HUES64 (cell line): ENCODE data around the gene ZMIZ2.
"Not testable (repeated sequence)": the region's sequence is repeated elsewhere in the genome, so short reads cannot be mapped to it uniquely, and the experiment has no call there.

ENCODE experiments used
- H3K27ac ChIP-seq: 2 replicates; pipeline ENCODE4 v1.7.0; 2013; ENCODE audit warnings: low read depth, low read length, inconsistent platforms
- H3K27me3 ChIP-seq: 2 replicates; pipeline ENCODE4 v1.6.1; 2013; ENCODE audit warnings: mild to moderate bottlenecking, low read length; ENCODE audit not compliant: insufficient read depth
- H3K36me3 ChIP-seq: 2 replicates; pipeline ENCODE4 v1.6.1; 2013; ENCODE audit warnings: mild to moderate bottlenecking, low read length; ENCODE audit not compliant: insufficient read depth
- H3K4me1 ChIP-seq: 2 replicates; pipeline ENCODE4 v1.6.1; 2013; ENCODE audit warnings: mild to moderate bottlenecking, low read length, moderate library complexity; ENCODE audit not compliant: insufficient read depth
- H3K4me3 ChIP-seq: 2 replicates; pipeline ENCODE4 v1.5.1; 2013; ENCODE audit warnings: mild to moderate bottlenecking, low read length, moderate library complexity
- H3K9ac ChIP-seq: 2 replicates; pipeline ENCODE4 v1.6.1; 2013; ENCODE audit warnings: mild to moderate bottlenecking, low read depth, low read length
- H3K9me3 ChIP-seq: 2 replicates; pipeline ENCODE4 v1.6.1; 2013; ENCODE audit warnings: low read depth, low read length; ENCODE audit not compliant: insufficient read depth
- WGBS: fragments of 150-250, 120-280 bp; methylation state at CpG from one replicate; pipeline ENCODE4 v1.1.7; 2013; ENCODE audit warnings: missing lambda C conversion rate; 5-methylcytosine and 5-hydroxymethylcytosine counted together

Gene ZMIZ2

GRCh38 chr7:44711528-44711927 lies 37.1 kb upstream of the ZMIZ2 start:
- Histone ChIP-seq H3K4me3 (no peak overlapping the region), H3K27me3 (no peaks in the 10 kb centered on the region), H3K9me3 (no peaks in the 10 kb centered on the region), H3K9ac (no peak overlapping the region), H3K4me1 (no peaks in the 10 kb centered on the region), H3K27ac (no peak overlapping the region), H3K36me3 (peaks cover 26% of the 10 kb centered on the region)
- WGBS = 88% methylated on average over 5 of the region's 5 CpGs

GRCh38 chr7:44712012-44712411 lies 36.6 kb upstream of the ZMIZ2 start:
- peaks cover 23% of the 10 kb centered on the region for H3K36me3 ChIP-seq
- no peaks in the 10 kb centered on the region for H3K27me3 ChIP-seq
- H3K4me1 ChIP-seq = no peaks in the 10 kb centered on the region
- no peaks in the 10 kb centered on the region for H3K9me3 ChIP-seq
- no peak overlapping the region for H3K27ac ChIP-seq
- no peak overlapping the region for H3K4me3 ChIP-seq
- 84% methylated on average over 5 of the region's 5 CpGs for WGBS
- H3K9ac ChIP-seq = no peak overlapping the region

GRCh38 chr7:44713141-44713540 lies 35.5 kb upstream of the ZMIZ2 start:
- H3K9ac ChIP-seq = no peak overlapping the region
- no peaks in the 10 kb centered on the region for H3K27me3 ChIP-seq
- no peaks in the 10 kb centered on the region for H3K4me1 ChIP-seq
- H3K36me3 ChIP-seq = peaks cover 12% of the 10 kb centered on the region
- no peak overlapping the region for H3K4me3 ChIP-seq
- H3K9me3 ChIP-seq = no peaks in the 10 kb centered on the region
- WGBS = 85% methylated on average over 2 of the region's 2 CpGs
- H3K27ac ChIP-seq = no peak overlapping the region

- H3K27ac ChIP-seq = no peak overlapping the region
- H3K9me3 ChIP-seq = no peaks in the 10 kb centered on the region
- no peak overlapping the region for H3K4me3 ChIP-seq
- peaks cover 7% of the 10 kb centered on the region; the same call in 1 of the 2 replicates for H3K36me3 ChIP-seq
- no peak overlapping the region for H3K9ac ChIP-seq
- no peaks in the 10 kb centered on the region for H3K27me3 ChIP-seq
- WGBS = 87% methylated on average over 6 of the region's 7 CpGs
- no peaks in the 10 kb centered on the region for H3K4me1 ChIP-seq
Measured at GRCh38 chr7:44713680-44714335, 34.8 kb upstream of the ZMIZ2 start.

GRCh38 chr7:44716205-44716604 lies 32.4 kb upstream of the ZMIZ2 start:
- Histone ChIP-seq H3K36me3 (no peaks in the 10 kb centered on the region), H3K9me3 (peaks cover 14% of the 10 kb centered on the region; the same call in 1 of the 2 replicates), H3K9ac (no peak overlapping the region), H3K27me3 (no peaks in the 10 kb centered on the region), H3K4me1 (no peaks in the 10 kb centered on the region), H3K27ac (no peak overlapping the region), H3K4me3 (no peak overlapping the region)
- WGBS = 97% methylated on average over 3 of the region's 3 CpGs

GRCh38 chr7:44720301-44720700 lies 28.3 kb upstream of the ZMIZ2 start:
- Histone ChIP-seq H3K36me3 (no peaks in the 10 kb centered on the region), H3K9ac (no peak overlapping the region), H3K27ac (no peak overlapping the region), H3K4me3 (no peak overlapping the region), H3K27me3 (no peaks in the 10 kb centered on the region), H3K9me3 (peaks cover 16% of the 10 kb centered on the region; the same call in 1 of the 2 replicates), H3K4me1 (no peaks in the 10 kb centered on the region)
- 94% methylated on average over 4 of the region's 4 CpGs for WGBS

GRCh38 chr7:44724276-44724675 lies 24.4 kb upstream of the ZMIZ2 start:
- Histone ChIP-seq H3K9me3 (peaks cover 16% of the 10 kb centered on the region; the same call in 1 of the 2 replicates), H3K4me1 (no peaks in the 10 kb centered on the region), H3K27ac (no peak overlapping the region), H3K9ac (no peak overlapping the region), H3K4me3 (no peak overlapping the region), H3K36me3 (no peaks in the 10 kb centered on the region), H3K27me3 (no peaks in the 10 kb centered on the region)
- WGBS = 81% methylated on average over 4 of the region's 4 CpGs

GRCh38 chr7:44726250-44726649 lies 22.4 kb upstream of the ZMIZ2 start:
- not testable (repeated sequence) for H3K9ac ChIP-seq, H3K27ac ChIP-seq, H3K27me3 ChIP-seq, H3K4me3 ChIP-seq, H3K9me3 ChIP-seq, H3K4me1 ChIP-seq, H3K36me3 ChIP-seq
- 90% methylated on average over 7 of the region's 7 CpGs for WGBS

- Histone ChIP-seq H3K27ac (no peak overlapping the region), H3K27me3 (no peaks in the 10 kb centered on the region), H3K4me1 (no peaks in the 10 kb centered on the region), H3K9me3 (no peaks in the 10 kb centered on the region), H3K9ac (no peak overlapping the region), H3K4me3 (no peak overlapping the region), H3K36me3 (no peaks in the 10 kb centered on the region)
- WGBS = 87% methylated on average over 6 of the region's 6 CpGs
Measured at GRCh38 chr7:44727158-44727936, 21.3 kb upstream of the ZMIZ2 start.

- 86% methylated on average over 1 of the region's 1 CpG for WGBS
- H3K27ac ChIP-seq = no peak overlapping the region
- H3K4me1 ChIP-seq = no peaks in the 10 kb centered on the region
- no peaks in the 10 kb centered on the region for H3K9me3 ChIP-seq
- H3K27me3 ChIP-seq = no peaks in the 10 kb centered on the region
- H3K9ac ChIP-seq = no peak overlapping the region
- no peaks in the 10 kb centered on the region for H3K36me3 ChIP-seq
- no peak overlapping the region for H3K4me3 ChIP-seq
Measured at GRCh38 chr7:44727937-44728262, 20.7 kb upstream of the ZMIZ2 start.

- no peaks in the 10 kb centered on the region for H3K36me3 ChIP-seq
- H3K9ac ChIP-seq = no peak overlapping the region
- no peaks in the 10 kb centered on the region for H3K9me3 ChIP-seq
- H3K27ac ChIP-seq = no peak overlapping the region
- H3K4me3 ChIP-seq = no peak overlapping the region
- WGBS = 91% methylated on average over 12 of the region's 12 CpGs
- no peaks in the 10 kb centered on the region for H3K4me1 ChIP-seq
- H3K27me3 ChIP-seq = no peaks in the 10 kb centered on the region
Measured at GRCh38 chr7:44729949-44730590, 18.6 kb upstream of the ZMIZ2 start.
